ENCODE measurements around the gene BCO2.

The BCO2 gene

DNA sequence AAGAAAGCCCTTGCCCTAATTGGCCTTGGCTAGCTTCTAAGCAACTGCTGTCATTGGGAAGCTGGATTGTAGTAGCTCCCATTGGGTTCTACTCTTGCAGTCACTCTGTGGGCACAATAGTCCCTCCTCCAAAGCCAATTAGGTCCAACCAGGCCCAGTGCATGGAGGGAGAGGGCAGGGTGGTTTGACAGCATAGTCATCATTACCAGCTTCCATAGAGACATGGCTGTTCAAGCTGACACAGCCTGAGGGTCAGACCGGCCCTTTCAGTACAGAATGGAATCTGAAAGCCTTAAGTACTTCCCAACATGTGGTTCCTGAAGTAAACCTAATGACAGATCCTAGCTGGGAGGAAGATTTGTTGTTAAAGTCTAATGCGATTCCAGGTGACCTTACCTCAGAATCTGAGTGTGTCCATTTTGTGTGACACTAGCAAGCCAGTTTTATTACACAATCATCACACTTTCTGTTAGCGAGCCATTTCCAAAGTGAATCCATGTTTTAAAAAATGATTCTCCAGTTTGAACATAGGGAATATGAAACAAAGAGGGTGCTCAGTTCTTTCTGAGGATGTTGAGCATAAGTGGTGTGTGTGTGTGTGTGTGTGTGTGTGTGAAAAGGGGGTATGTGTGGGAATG, 78.4 kb downstream of the BCO2 start:
- no peak overlapping the region for H3K4me3 ChIP-seq (ENCODE audit: low read depth, low read length)
- no peak overlapping the region for H3K9ac ChIP-seq (ENCODE audit: low read depth, low read length)
- no peaks in the 10 kb centered on the region for H3K9me3 ChIP-seq (ENCODE audit: control insufficient read depth, insufficient read depth, low read length)
- no peaks in the 10 kb centered on the region for H3K36me3 ChIP-seq (ENCODE audit: control insufficient read depth, insufficient read depth, low read length)
- no peaks in the 10 kb centered on the region for H3K4me1 ChIP-seq (ENCODE audit: control insufficient read depth, insufficient read depth, low read length)
- no peaks in the 10 kb centered on the region for H3K27me3 ChIP-seq (ENCODE audit: control insufficient read depth, insufficient read depth, low read length)
- no peak overlapping the region for H3K27ac ChIP-seq (ENCODE audit: low read depth, low read length)

DNA sequence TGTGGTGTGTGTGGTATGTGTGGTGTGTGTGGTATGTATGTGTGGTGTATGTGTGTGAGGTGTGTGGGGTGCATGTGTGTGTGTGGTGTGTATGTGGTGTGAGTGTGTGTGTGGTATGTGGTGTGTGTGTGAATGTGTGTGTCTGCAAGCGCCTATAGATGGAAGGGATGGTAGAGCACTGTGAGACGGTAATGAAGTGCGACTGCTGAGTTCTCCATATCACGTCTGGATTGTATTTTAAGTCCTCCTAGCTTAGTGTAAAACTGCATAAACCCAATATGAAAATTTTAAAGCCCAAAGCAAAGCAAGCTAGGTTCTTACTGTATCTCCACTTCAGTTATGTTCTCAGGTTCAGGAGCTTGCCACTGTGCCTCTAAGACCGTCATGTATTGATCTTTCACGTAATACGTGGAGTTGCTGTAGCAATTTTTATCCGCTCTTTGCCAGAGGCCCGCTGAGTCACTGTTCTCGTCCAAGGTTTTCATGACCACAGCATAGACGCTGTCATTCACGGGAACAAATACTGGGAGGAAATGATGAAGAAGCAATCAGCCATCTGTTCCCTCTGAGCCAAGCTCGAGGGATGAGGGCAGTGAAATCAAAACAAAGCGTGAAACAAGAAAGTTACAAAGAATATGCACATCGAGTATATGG, 79.9 kb downstream of the BCO2 start:
- Histone ChIP-seq H3K9ac (ENCODE audit: low read depth, low read length) (no peak overlapping the region), H3K4me1 (ENCODE audit: control insufficient read depth, insufficient read depth, low read length) (no peaks in the 10 kb centered on the region), H3K27ac (ENCODE audit: low read depth, low read length) (no peak overlapping the region), H3K4me3 (ENCODE audit: low read depth, low read length) (no peak overlapping the region), H3K9me3 (ENCODE audit: control insufficient read depth, insufficient read depth, low read length) (no peaks in the 10 kb centered on the region), H3K36me3 (ENCODE audit: control insufficient read depth, insufficient read depth, low read length) (no peaks in the 10 kb centered on the region), H3K27me3 (ENCODE audit: control insufficient read depth, insufficient read depth, low read length) (no peaks in the 10 kb centered on the region)

DNA sequence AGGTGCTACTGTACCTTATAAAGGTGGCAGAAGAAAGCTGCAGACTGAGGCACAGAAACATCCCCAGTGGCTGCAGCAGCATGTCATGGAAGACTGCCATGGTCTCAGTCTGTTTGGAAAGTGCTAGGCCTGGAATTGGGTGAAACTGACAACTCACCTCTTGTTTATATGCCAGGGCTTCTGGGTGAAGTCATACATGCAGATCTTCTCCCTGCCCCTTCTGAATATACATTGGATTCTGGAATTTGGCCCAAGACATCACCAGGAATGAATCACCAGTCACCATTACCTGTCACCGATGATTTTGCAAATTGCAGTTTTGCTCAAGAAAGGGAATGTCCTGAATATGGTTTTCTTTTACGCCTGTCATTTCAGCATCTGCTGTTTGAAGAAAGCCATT, 85.2 kb downstream of the BCO2 start, which contains the start of gene PLET1:
Gene PLET1 (minus strand): TSS at position 371 of the 400 bp plus-strand sequence. CDS start 271 bp downstream, at position 100.
- no peak within 1 kb of the TSS for H3K27ac ChIP-seq (ENCODE audit: low read depth, low read length)
- H3K36me3 ChIP-seq (ENCODE audit: control insufficient read depth, insufficient read depth, low read length) = no peaks in the 10 kb centered on the region
- H3K4me1 ChIP-seq (ENCODE audit: control insufficient read depth, insufficient read depth, low read length) = no peaks in the 10 kb centered on the region
- no peaks in the 10 kb centered on the region for H3K9me3 ChIP-seq (ENCODE audit: control insufficient read depth, insufficient read depth, low read length)
- H3K27me3 ChIP-seq (ENCODE audit: control insufficient read depth, insufficient read depth, low read length) = no peaks in the 10 kb centered on the region
- H3K4me3 ChIP-seq (ENCODE audit: low read depth, low read length) = no peak within 1 kb of the TSS
- H3K9ac ChIP-seq (ENCODE audit: low read depth, low read length) = no peak within 1 kb of the TSS

DNA sequence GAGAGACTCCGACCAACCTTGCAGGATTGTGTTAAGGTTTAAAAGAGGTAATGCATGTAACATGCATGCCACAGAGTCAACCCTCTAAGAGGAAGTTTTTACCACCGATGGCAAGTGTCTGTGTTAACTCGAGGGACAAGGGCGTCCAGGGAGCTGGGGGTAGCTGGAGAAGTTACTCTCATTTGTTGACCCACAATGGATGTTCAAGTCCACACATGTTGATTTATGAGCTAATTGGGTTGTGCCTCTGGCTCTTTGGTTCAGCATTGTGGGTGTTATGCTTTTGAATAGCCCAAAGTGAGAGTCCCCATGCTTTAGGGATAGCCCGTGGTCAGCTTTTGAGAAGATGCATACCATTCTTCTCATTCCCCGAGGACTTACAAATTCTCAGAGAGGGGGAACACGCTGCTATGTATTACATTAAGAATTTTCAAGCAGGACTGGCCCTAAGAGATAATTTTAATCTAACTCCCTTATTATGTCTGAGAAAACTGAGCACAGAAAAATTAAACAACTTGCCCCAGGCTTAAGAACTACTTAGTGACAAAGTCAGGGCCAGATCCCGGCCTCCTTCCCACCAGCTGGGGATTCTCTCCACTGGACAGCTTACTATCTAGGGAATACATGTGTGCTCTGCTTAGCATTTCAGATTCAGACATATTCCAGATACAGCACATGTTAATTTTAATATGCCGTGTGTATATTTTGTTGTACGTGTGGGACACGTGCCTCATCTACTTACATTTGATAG, 90.5 kb downstream of the BCO2 start:
- no peaks in the 10 kb centered on the region for H3K27me3 ChIP-seq (ENCODE audit: control insufficient read depth, insufficient read depth, low read length)
- no peak overlapping the region for H3K27ac ChIP-seq (ENCODE audit: low read depth, low read length)
- H3K9ac ChIP-seq (ENCODE audit: low read depth, low read length) = no peak overlapping the region
- no peak overlapping the region for H3K4me3 ChIP-seq (ENCODE audit: low read depth, low read length)
- H3K4me1 ChIP-seq (ENCODE audit: control insufficient read depth, insufficient read depth, low read length) = peaks cover 3% of the 10 kb centered on the region
- H3K9me3 ChIP-seq (ENCODE audit: control insufficient read depth, insufficient read depth, low read length) = no peaks in the 10 kb centered on the region
- no peaks in the 10 kb centered on the region for H3K36me3 ChIP-seq (ENCODE audit: control insufficient read depth, insufficient read depth, low read length)

DNA sequence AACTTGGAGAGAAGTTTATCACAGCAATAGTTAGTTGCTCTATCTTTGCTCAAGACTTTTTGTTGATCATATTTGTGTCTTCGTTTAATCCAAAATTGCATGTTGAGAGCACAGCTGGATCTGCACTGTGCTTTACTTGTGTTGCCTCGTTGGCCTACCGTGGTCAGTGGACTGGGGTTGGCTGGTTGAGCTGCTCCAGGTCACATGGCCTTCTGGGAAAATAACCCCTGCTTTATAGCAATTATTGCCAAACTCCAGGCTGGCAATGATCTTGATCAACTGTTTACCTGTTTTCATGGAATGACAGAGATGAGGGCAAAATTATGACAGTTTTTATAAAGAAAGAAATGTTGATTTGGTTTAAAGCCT, 91.1 kb downstream of the BCO2 start:
- Histone ChIP-seq H3K4me1 (ENCODE audit: control insufficient read depth, insufficient read depth, low read length) (peaks cover 5% of the 10 kb centered on the region), H3K4me3 (ENCODE audit: low read depth, low read length) (no peak overlapping the region), H3K27me3 (ENCODE audit: control insufficient read depth, insufficient read depth, low read length) (no peaks in the 10 kb centered on the region), H3K9ac (ENCODE audit: low read depth, low read length) (no peak overlapping the region), H3K36me3 (ENCODE audit: control insufficient read depth, insufficient read depth, low read length) (no peaks in the 10 kb centered on the region), H3K9me3 (ENCODE audit: control insufficient read depth, insufficient read depth, low read length) (no peaks in the 10 kb centered on the region), H3K27ac (ENCODE audit: low read depth, low read length) (no peak overlapping the region)

DNA sequence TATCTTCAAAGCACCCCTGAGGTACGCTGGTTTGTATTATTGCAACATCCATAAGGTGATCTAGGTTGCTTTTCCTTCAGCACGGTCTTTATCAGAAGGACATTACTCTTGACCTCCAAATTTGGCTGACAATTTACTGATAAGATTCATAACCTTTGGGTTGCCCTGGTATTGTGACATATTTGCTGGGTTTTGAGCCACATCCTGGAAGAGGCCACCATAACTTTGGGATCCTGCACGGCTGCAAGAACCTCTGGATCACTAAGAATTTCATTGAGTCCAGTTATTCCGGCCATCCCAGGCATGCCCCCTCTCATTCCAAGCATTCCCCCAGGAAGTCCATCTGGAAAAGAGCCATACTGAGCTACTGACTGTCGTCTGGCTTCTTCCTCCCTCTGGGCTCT, 91.9 kb downstream of the BCO2 start:
- H3K9ac ChIP-seq (ENCODE audit: low read depth, low read length) = no peak overlapping the region
- no peaks in the 10 kb centered on the region for H3K27me3 ChIP-seq (ENCODE audit: control insufficient read depth, insufficient read depth, low read length)
- no peaks in the 10 kb centered on the region for H3K9me3 ChIP-seq (ENCODE audit: control insufficient read depth, insufficient read depth, low read length)
- H3K36me3 ChIP-seq (ENCODE audit: control insufficient read depth, insufficient read depth, low read length) = no peaks in the 10 kb centered on the region
- no peak overlapping the region for H3K4me3 ChIP-seq (ENCODE audit: low read depth, low read length)
- H3K27ac ChIP-seq (ENCODE audit: low read depth, low read length) = no peak overlapping the region
- peaks cover 5% of the 10 kb centered on the region for H3K4me1 ChIP-seq (ENCODE audit: control insufficient read depth, insufficient read depth, low read length)

DNA sequence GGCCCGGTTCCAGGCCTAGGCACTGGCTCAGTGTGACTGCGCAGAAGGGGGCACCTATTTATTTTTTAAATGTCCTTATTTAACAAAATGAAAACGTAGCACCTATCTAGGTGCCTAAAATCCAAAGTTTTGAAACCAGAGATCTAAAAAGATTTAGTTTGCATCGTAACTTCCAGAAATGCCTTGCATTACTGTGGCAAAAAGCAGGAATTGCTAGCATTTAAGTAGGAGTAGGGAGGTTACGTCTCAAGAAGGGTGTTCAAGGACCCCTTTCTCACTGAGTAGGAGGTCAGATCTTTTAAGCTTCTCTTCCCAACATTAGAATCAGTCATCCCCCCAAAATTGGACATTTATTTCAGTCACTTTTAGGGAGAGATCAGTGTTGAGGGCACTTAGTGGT, 93.1 kb downstream of the BCO2 start:
- Histone ChIP-seq H3K9ac (ENCODE audit: low read depth, low read length) (no peak overlapping the region), H3K36me3 (ENCODE audit: control insufficient read depth, insufficient read depth, low read length) (no peaks in the 10 kb centered on the region), H3K4me3 (ENCODE audit: low read depth, low read length) (no peak overlapping the region), H3K4me1 (ENCODE audit: control insufficient read depth, insufficient read depth, low read length) (peaks cover 5% of the 10 kb centered on the region), H3K27ac (ENCODE audit: low read depth, low read length) (no peak overlapping the region), H3K27me3 (ENCODE audit: control insufficient read depth, insufficient read depth, low read length) (no peaks in the 10 kb centered on the region), H3K9me3 (ENCODE audit: control insufficient read depth, insufficient read depth, low read length) (no peaks in the 10 kb centered on the region)

Data from HUES48 (cell line).